ENCODE results near the gene KNDC1.
"Not testable (repeated sequence)": the region's sequence is repeated elsewhere in the genome, so short reads cannot be mapped to it uniquely, and the experiment has no call there.

KNDC1 gene

GRCh38 chr10:133132473-133133291, 27.3 kb upstream of the KNDC1 start:
- no peaks in the 10 kb centered on the region for H3K4me1 ChIP-seq (ENCODE audit: control insufficient read depth, insufficient read depth, low read length)
- H3K4me3 ChIP-seq (ENCODE audit: low read depth, low read length): no peak overlapping the region
- H3K36me3 ChIP-seq (ENCODE audit: control insufficient read depth, insufficient read depth, low read length): no peaks in the 10 kb centered on the region
- H3K9me3 ChIP-seq (ENCODE audit: control insufficient read depth, insufficient read depth, low read length): no peaks in the 10 kb centered on the region
- no peak overlapping the region for H3K27ac ChIP-seq (ENCODE audit: low read depth, low read length)
- no peak overlapping the region for H3K9ac ChIP-seq (ENCODE audit: low read depth, low read length)
- H3K27me3 ChIP-seq (ENCODE audit: control insufficient read depth, insufficient read depth, low read length): no peaks in the 10 kb centered on the region

GRCh38 chr10:133133471-133134231, 26.4 kb upstream of the KNDC1 start:
- no peaks in the 10 kb centered on the region for H3K27me3 ChIP-seq (ENCODE audit: control insufficient read depth, insufficient read depth, low read length)
- no peak overlapping the region for H3K9ac ChIP-seq (ENCODE audit: low read depth, low read length)
- H3K9me3 ChIP-seq (ENCODE audit: control insufficient read depth, insufficient read depth, low read length): no peaks in the 10 kb centered on the region
- no peak overlapping the region for H3K4me3 ChIP-seq (ENCODE audit: low read depth, low read length)
- H3K4me1 ChIP-seq (ENCODE audit: control insufficient read depth, insufficient read depth, low read length): no peaks in the 10 kb centered on the region
- H3K36me3 ChIP-seq (ENCODE audit: control insufficient read depth, insufficient read depth, low read length): no peaks in the 10 kb centered on the region
- no peak overlapping the region for H3K27ac ChIP-seq (ENCODE audit: low read depth, low read length)

GRCh38 chr10:133134411-133135115, 25.5 kb upstream of the KNDC1 start:
- Histone ChIP-seq H3K27me3 (ENCODE audit: control insufficient read depth, insufficient read depth, low read length) (no peaks in the 10 kb centered on the region), H3K9me3 (ENCODE audit: control insufficient read depth, insufficient read depth, low read length) (no peaks in the 10 kb centered on the region), H3K4me1 (ENCODE audit: control insufficient read depth, insufficient read depth, low read length) (0 out of 2 replicates have a peak, but pooled peaks cover under 1% of the 10 kb centered on the region)

GRCh38 chr10:133135116-133135465, 24.9 kb upstream of the KNDC1 start:
- H3K27me3 ChIP-seq (ENCODE audit: control insufficient read depth, insufficient read depth, low read length): no peaks in the 10 kb centered on the region
- 0 out of 2 replicates have a peak, but pooled peaks cover 3% of the 10 kb centered on the region for H3K4me1 ChIP-seq (ENCODE audit: control insufficient read depth, insufficient read depth, low read length)
- no peak overlapping the region for H3K9ac ChIP-seq (ENCODE audit: low read depth, low read length)
- H3K9me3 ChIP-seq (ENCODE audit: control insufficient read depth, insufficient read depth, low read length): no peaks in the 10 kb centered on the region
- H3K4me3 ChIP-seq (ENCODE audit: low read depth, low read length): no peak overlapping the region
- H3K27ac ChIP-seq (ENCODE audit: low read depth, low read length): no peak overlapping the region
- no peaks in the 10 kb centered on the region for H3K36me3 ChIP-seq (ENCODE audit: control insufficient read depth, insufficient read depth, low read length)

More at GRCh38 chr10:133134411-133135115, 25.5 kb upstream of the KNDC1 start:
- Histone ChIP-seq H3K4me3 (ENCODE audit: low read depth, low read length) (no peak overlapping the region), H3K36me3 (ENCODE audit: control insufficient read depth, insufficient read depth, low read length) (no peaks in the 10 kb centered on the region), H3K9ac (ENCODE audit: low read depth, low read length) (no peak overlapping the region), H3K27ac (ENCODE audit: low read depth, low read length) (no peak overlapping the region)

GRCh38 chr10:133137486-133138145, 22.4 kb upstream of the KNDC1 start:
- H3K9me3 ChIP-seq (ENCODE audit: control insufficient read depth, insufficient read depth, low read length); H3K27me3 ChIP-seq (ENCODE audit: control insufficient read depth, insufficient read depth, low read length); H3K36me3 ChIP-seq (ENCODE audit: control insufficient read depth, insufficient read depth, low read length); H3K27ac ChIP-seq (ENCODE audit: low read depth, low read length); H3K4me3 ChIP-seq (ENCODE audit: low read depth, low read length); H3K9ac ChIP-seq (ENCODE audit: low read depth, low read length); H3K4me1 ChIP-seq (ENCODE audit: control insufficient read depth, insufficient read depth, low read length): not testable (repeated sequence)

- H3K4me3 ChIP-seq (ENCODE audit: low read depth, low read length): no peak overlapping the region
- no peaks in the 10 kb centered on the region for H3K36me3 ChIP-seq (ENCODE audit: control insufficient read depth, insufficient read depth, low read length)
- H3K9me3 ChIP-seq (ENCODE audit: control insufficient read depth, insufficient read depth, low read length): no peaks in the 10 kb centered on the region
- no peak overlapping the region for H3K9ac ChIP-seq (ENCODE audit: low read depth, low read length)
- peaks cover 6% of the 10 kb centered on the region; the same call in 1 of the 2 replicates for H3K4me1 ChIP-seq (ENCODE audit: control insufficient read depth, insufficient read depth, low read length)
- no peak overlapping the region for H3K27ac ChIP-seq (ENCODE audit: low read depth, low read length)
- no peaks in the 10 kb centered on the region for H3K27me3 ChIP-seq (ENCODE audit: control insufficient read depth, insufficient read depth, low read length)
These were observed 20.4 kb upstream of the KNDC1 start for GRCh38 chr10:133139551-133140065.

GRCh38 chr10:133140417-133141143, 19.4 kb upstream of the KNDC1 start:
- Histone ChIP-seq H3K9me3 (ENCODE audit: control insufficient read depth, insufficient read depth, low read length) (no peaks in the 10 kb centered on the region), H3K4me3 (ENCODE audit: low read depth, low read length) (no peak overlapping the region), H3K4me1 (ENCODE audit: control insufficient read depth, insufficient read depth, low read length) (peaks cover 9% of the 10 kb centered on the region; the same call in 1 of the 2 replicates), H3K36me3 (ENCODE audit: control insufficient read depth, insufficient read depth, low read length) (no peaks in the 10 kb centered on the region), H3K27ac (ENCODE audit: low read depth, low read length) (no peak overlapping the region), H3K9ac (ENCODE audit: low read depth, low read length) (no peak overlapping the region), H3K27me3 (ENCODE audit: control insufficient read depth, insufficient read depth, low read length) (no peaks in the 10 kb centered on the region)

- H3K9ac ChIP-seq (ENCODE audit: low read depth, low read length): no peak overlapping the region
- H3K27me3 ChIP-seq (ENCODE audit: control insufficient read depth, insufficient read depth, low read length): no peaks in the 10 kb centered on the region
- peaks cover 14% of the 10 kb centered on the region for H3K4me1 ChIP-seq (ENCODE audit: control insufficient read depth, insufficient read depth, low read length)
These were observed 18.7 kb upstream of the KNDC1 start for GRCh38 chr10:133141144-133141957.

GRCh38 chr10:133141958-133142340, 18.1 kb upstream of the KNDC1 start:
- Histone ChIP-seq H3K36me3 (ENCODE audit: control insufficient read depth, insufficient read depth, low read length) (no peaks in the 10 kb centered on the region), H3K9me3 (ENCODE audit: control insufficient read depth, insufficient read depth, low read length) (no peaks in the 10 kb centered on the region), H3K27ac (ENCODE audit: low read depth, low read length) (no peak overlapping the region), H3K4me3 (ENCODE audit: low read depth, low read length) (no peak overlapping the region), H3K9ac (ENCODE audit: low read depth, low read length) (no peak overlapping the region), H3K4me1 (ENCODE audit: control insufficient read depth, insufficient read depth, low read length) (peaks cover 15% of the 10 kb centered on the region), H3K27me3 (ENCODE audit: control insufficient read depth, insufficient read depth, low read length) (no peaks in the 10 kb centered on the region)

More at GRCh38 chr10:133141144-133141957, 18.7 kb upstream of the KNDC1 start:
- Histone ChIP-seq H3K27ac (ENCODE audit: low read depth, low read length) (no peak overlapping the region), H3K4me3 (ENCODE audit: low read depth, low read length) (no peak overlapping the region), H3K36me3 (ENCODE audit: control insufficient read depth, insufficient read depth, low read length) (no peaks in the 10 kb centered on the region), H3K9me3 (ENCODE audit: control insufficient read depth, insufficient read depth, low read length) (no peaks in the 10 kb centered on the region)

Measured in HUES48 (cell line).